GM10248 (cell line): ENCODE data around the gene SOSTDC1.
"Not testable (repeated sequence)": the region's sequence is repeated elsewhere in the genome, so short reads cannot be mapped to it uniquely, and the experiment has no call there.

Experiments used
- CTCF ChIA-PET: fragments of 300-600 bp; sonication (Branson Sonifier 250); formaldehyde crosslinking; extraction: SDS; loops from one replicate; lab custom pipeline; 2021; ENCODE audit warnings: antibody characterized with exemption; lab: Yijun Ruan, JAX
- POLR2A ChIA-PET: fragments of 350-650 bp; sonication (Branson Sonifier 250); formaldehyde crosslinking; extraction: SDS; loops from one replicate; lab custom pipeline; 2020; ENCODE audit warnings: antibody characterized with exemption; lab: Yijun Ruan, JAX
- DNase-seq: peaks from one replicate; pipeline ENCODE4 v3.0.0; 2012; ENCODE audit errors: extremely low spot score
- CTCF ChIP-seq: IDR thresholded peaks from 2 replicates; pipeline ENCODE4 v1.5.1; 2012; ENCODE audit warnings: mild to moderate bottlenecking, low read depth; ENCODE audit errors: extremely low read depth, missing control alignments, control extremely low read depth

SOSTDC1 gene

GRCh38 chr7:16450366-16450765 is 15.2 kb downstream of the SOSTDC1 start:
- no peak for TF ChIP-seq CTCF
- CTCF ChIA-PET = interaction anchor here (1.6 kb wide), 1 partner anchor 37 kb away, joined by 3 read pairs; no protein-coding TSS in a partner anchor
- no peak for DNase-seq
- POLR2A ChIA-PET = no interaction called here

- no peak for TF ChIP-seq CTCF
- ChIA-PET POLR2A (no interaction called here), CTCF (interaction anchor here (1.3 kb wide), 1 partner anchor 11 kb away, joined by 4 read pairs; no protein-coding TSS in a partner anchor)
- no peak for DNase-seq
Observed at GRCh38 chr7:16447876-16448275, 17.7 kb downstream of the SOSTDC1 start.

GRCh38 chr7:16446508-16446907 is 19.0 kb downstream of the SOSTDC1 start:
- DNase-seq = no peak
- no peak for TF ChIP-seq CTCF
- CTCF ChIA-PET = interaction anchor here (1.3 kb wide), 1 partner anchor 10 kb away, joined by 4 read pairs; no protein-coding TSS in a partner anchor
- POLR2A ChIA-PET = no interaction called here

- DNase-seq, POLR2A ChIA-PET: not testable (repeated sequence)
- CTCF ChIA-PET = interaction anchor here (1.4 kb wide), 1 partner anchor 8 kb away, joined by 3 read pairs; no protein-coding TSS in a partner anchor
Observed at GRCh38 chr7:16443871-16444270, 21.7 kb downstream of the SOSTDC1 start.

- CTCF ChIA-PET = no interaction called here
Observed at GRCh38 chr7:16438988-16439387, 26.6 kb downstream of the SOSTDC1 start.

GRCh38 chr7:16436306-16436705 is 29.2 kb downstream of the SOSTDC1 start:
- ChIA-PET CTCF (interaction anchor here (1.0 to 1.8 kb wide), 6 partner anchors 11 to 129 kb away, joined by 3 to 6 read pairs (median 4); no protein-coding TSS in a partner anchor), POLR2A (no interaction called here)
- no peak for TF ChIP-seq CTCF
- DNase-seq = no peak

More at GRCh38 chr7:16438988-16439387, 26.6 kb downstream of the SOSTDC1 start:
- no peak for DNase-seq
- no peak for TF ChIP-seq CTCF
- POLR2A ChIA-PET = no interaction called here

GRCh38 chr7:16433568-16434122 is 31.9 kb downstream of the SOSTDC1 start:
- TF ChIP-seq CTCF = no peak
- DNase-seq = no peak
- ChIA-PET CTCF (interaction anchor here (0.7 to 2.7 kb wide), 10 partner anchors 10 to 132 kb away, joined by 3 to 17 read pairs (median 4); no protein-coding TSS in a partner anchor), POLR2A (interaction anchor here (0.6 kb wide), 1 partner anchor 86 kb away, joined by 4 read pairs; no protein-coding TSS in a partner anchor)
